ENCODE data around the gene LRAT. TPM values are rescaled to one million over a fixed set of nuclear protein-coding genes. Genes with fewer than 3 reads are reported as not detected.

LRAT gene
- total and polyA plus RNA-seq, 9 of the 15 experiments (the other 6 are each of a cell fraction or from before 2014, with no cell fraction given) = 0.03 to 0.41 (median 0.07) TPM; not detected in 4

DNA sequence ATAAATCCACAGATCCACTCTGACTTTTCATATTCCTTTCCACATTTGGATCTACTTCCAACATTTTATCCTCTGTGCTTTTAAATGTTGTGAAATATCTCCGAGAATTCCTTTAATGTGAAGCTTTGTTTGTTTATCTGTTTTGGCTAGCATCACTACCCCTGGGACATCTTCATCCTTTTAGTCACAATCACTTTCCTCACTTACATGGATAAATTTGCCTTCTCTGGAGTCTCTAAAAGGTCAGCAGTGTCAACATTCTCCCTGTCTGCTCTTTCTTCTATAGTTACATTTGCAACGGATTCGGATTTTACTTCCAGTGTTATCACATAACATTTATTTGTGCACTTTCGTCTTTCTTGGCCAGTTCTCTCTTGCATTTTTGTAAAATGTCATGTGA is 34.2 kb upstream of the LRAT start:
- BruUV-seq (replicated peaks) = no TSS peak
- in situ Hi-C loops (cut with MboI) = no loop called here
- H3K36me3 ChIP-seq (ENCODE audit: control insufficient read depth, insufficient read depth, low read length) = no peaks in the 10 kb centered on the region
- no peaks in the 10 kb centered on the region; a peak in 1 of 5 replicates for H3K4me1 ChIP-seq (replicated peaks in 1 of 2; ENCODE audit: control insufficient read depth in 2 of 2, insufficient read depth in 2 of 2, low read length in 2 of 2)
- no peaks in the 10 kb centered on the region for H3K79me2 ChIP-seq (ENCODE audit: control insufficient read depth, insufficient read depth, low read length)
- WGBS (ENCODE audit: insufficient coverage, low coverage, missing lambda C conversion rate) = 0% methylated on average over 4 of the region's 4 CpGs
- H3K27ac ChIP-seq (ENCODE audit: extremely low read depth, low read depth, low read length) = no peak overlapping the region
- CTCF ChIA-PET (ENCODE audit: low intra/inter-chr PET ratio) = no interaction called here
- DNase-seq (ENCODE audit: extremely low read depth in 1 of 4, low spot score in 3 of 4) (no peak), FAIRE-seq (no peak), ATAC-seq (no peak)
- no peak overlapping the region for H3K9ac ChIP-seq (ENCODE audit: insufficient read depth in 1 of 2, low read depth in 2 of 2, low read length in 2 of 2)
- H4K20me1 ChIP-seq (replicated peaks; ENCODE audit: control insufficient read depth, insufficient read depth, low read length) = no peaks in the 10 kb centered on the region
- H3K4me2 ChIP-seq (ENCODE audit: insufficient read depth, low read length) = no peak overlapping the region
- intact Hi-C loops (cut with micrococcal nuclease) = no loop called here
- POLR2A ChIA-PET = no interaction called here
- H3K9me1 ChIP-seq (ENCODE audit: control insufficient read depth, insufficient read depth, low read length) = no peaks in the 10 kb centered on the region
- no peaks in the 10 kb centered on the region for H3K27me3 ChIP-seq (ENCODE audit: control insufficient read depth in 2 of 2, insufficient read depth in 2 of 2, low read length in 2 of 2)
- TF ChIP-seq POU5F1 (IDR thresholded peaks at IDR 0.05; ENCODE audit: borderline replicate concordance, low read depth, low read length, partially characterized antibody) (no peak), CBX5 (IDR thresholded peaks at IDR 0.05; ENCODE audit: borderline replicate concordance, low read depth) (no peak), RFX7 (CRISPR knock-in tag; IDR thresholded peaks at IDR 0.05) (no peak), HNRNPL (IDR thresholded peaks at IDR 0.05; ENCODE audit: low read depth, low read length) (no peak), GATA2 (CRISPR knock-in tag; IDR thresholded peaks at IDR 0.05) (no peak), ZNF134 (CRISPR knock-in tag; conservative IDR thresholded peaks at IDR 0.05) (no peak), TCFL5 (CRISPR knock-in tag; conservative IDR thresholded peaks at IDR 0.05) (no peak), ZNF584 (CRISPR knock-in tag; IDR thresholded peaks at IDR 0.05; ENCODE audit: low read depth) (no peak), ZC3H11A (IDR thresholded peaks at IDR 0.05; ENCODE audit: low read depth, low read length) (no peak), MYNN (IDR thresholded peaks at IDR 0.05) (no peak), MYNN (CRISPR knock-in tag; IDR thresholded peaks at IDR 0.05) (no peak), ZNF232 (CRISPR knock-in tag; IDR thresholded peaks at IDR 0.05) (no peak), ZSCAN32 (CRISPR knock-in tag; IDR thresholded peaks at IDR 0.05) (no peak), STAT5A (IDR thresholded peaks at IDR 0.05; ENCODE audit: borderline replicate concordance, low read length) (no peak), TAL1 (IDR thresholded peaks at IDR 0.05) (no peak), CC2D1A (IDR thresholded peaks at IDR 0.05) (no peak)
- TF ChIP-seq, protein P1, sequence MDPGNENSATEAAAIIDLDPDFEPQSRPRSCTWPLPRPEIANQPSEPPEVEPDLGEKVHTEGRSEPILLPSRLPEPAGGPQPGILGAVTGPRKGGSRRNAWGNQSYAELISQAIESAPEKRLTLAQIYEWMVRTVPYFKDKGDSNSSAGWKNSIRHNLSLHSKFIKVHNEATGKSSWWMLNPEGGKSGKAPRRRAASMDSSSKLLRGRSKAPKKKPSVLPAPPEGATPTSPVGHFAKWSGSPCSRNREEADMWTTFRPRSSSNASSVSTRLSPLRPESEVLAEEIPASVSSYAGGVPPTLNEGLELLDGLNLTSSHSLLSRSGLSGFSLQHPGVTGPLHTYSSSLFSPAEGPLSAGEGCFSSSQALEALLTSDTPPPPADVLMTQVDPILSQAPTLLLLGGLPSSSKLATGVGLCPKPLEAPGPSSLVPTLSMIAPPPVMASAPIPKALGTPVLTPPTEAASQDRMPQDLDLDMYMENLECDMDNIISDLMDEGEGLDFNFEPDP (CRISPR knock-in tag; IDR thresholded peaks at IDR 0.05) = no peak
- TF ChIP-seq, protein P2, sequence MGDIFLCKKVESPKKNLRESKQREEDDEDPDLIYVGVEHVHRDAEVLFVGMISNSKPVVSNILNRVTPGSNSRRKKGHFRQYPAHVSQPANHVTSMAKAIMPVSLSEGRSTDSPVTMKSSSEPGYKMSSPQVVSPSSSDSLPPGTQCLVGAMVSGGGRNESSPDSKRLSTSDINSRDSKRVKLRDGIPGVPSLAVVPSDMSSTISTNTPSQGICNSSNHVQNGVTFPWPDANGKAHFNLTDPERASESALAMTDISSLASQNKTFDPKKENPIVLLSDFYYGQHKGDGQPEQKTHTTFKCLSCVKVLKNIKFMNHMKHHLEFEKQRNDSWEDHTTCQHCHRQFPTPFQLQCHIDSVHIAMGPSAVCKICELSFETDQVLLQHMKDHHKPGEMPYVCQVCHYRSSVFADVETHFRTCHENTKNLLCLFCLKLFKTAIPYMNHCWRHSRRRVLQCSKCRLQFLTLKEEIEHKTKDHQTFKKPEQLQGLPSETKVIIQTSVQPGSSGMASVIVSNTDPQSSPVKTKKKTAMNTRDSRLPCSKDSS (IDR thresholded peaks at IDR 0.05; ENCODE audit: low read depth, partially characterized antibody) = no peak
- TF ChIP-seq, protein P3, sequence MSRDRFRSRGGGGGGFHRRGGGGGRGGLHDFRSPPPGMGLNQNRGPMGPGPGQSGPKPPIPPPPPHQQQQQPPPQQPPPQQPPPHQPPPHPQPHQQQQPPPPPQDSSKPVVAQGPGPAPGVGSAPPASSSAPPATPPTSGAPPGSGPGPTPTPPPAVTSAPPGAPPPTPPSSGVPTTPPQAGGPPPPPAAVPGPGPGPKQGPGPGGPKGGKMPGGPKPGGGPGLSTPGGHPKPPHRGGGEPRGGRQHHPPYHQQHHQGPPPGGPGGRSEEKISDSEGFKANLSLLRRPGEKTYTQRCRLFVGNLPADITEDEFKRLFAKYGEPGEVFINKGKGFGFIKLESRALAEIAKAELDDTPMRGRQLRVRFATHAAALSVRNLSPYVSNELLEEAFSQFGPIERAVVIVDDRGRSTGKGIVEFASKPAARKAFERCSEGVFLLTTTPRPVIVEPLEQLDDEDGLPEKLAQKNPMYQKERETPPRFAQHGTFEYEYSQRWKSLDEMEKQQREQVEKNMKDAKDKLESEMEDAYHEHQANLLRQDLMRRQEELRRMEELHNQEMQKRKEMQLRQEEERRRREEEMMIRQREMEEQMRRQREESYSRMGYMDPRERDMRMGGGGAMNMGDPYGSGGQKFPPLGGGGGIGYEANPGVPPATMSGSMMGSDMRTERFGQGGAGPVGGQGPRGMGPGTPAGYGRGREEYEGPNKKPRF (IDR thresholded peaks at IDR 0.05; ENCODE audit: low read depth, low read length) = no peak
- no peak overlapping the region for H2AFZ ChIP-seq (ENCODE audit: low read depth, low read length)
- H3K9me3 ChIP-seq (replicated peaks; ENCODE audit: control insufficient read depth, insufficient read depth, low read depth, low read length) = no peaks in the 10 kb centered on the region
- no peak overlapping the region for H3K4me3 ChIP-seq

Measured in K562 (cell line).